K562 (cell line): ENCODE data around the gene ABLIM1.

ENCODE experiments used
- CHD1 ChIP-seq: fragments of 200-600 bp; sonication (generic); IDR thresholded peaks from one replicate; pipeline ENCODE4 v1.6.1; 2012; ENCODE audit warnings: mild to moderate bottlenecking, moderate library complexity, low read length, inconsistent platforms
- EP300 ChIP-seq: IDR thresholded peaks from 2 replicates; pipeline ENCODE4 v1.6.1; 2012; ENCODE audit warnings: low read length, improper control_type of control experiment
- ERF ChIP-seq: fragments of 450-650 bp; formaldehyde crosslinking; IDR thresholded peaks from 2 replicates; pipeline ENCODE4 v1.4.0; 2020; ENCODE audit warnings: mild to moderate bottlenecking, mixed read lengths
- JUND ChIP-seq, 2 experiments: IDR thresholded peaks; 2 replicates in 1 of 2; 3 replicates in 1 of 2; pipeline ENCODE4 v1.6.1; 2011; ENCODE audit warnings: borderline replicate concordance in 2 of 2, low read depth in 2 of 2, low read length in 2 of 2, improper control_type of control experiment in 1 of 2, missing biosample characterization in 1 of 2, missing genetic modification characterization in 1 of 2, missing genetic modification reagents in 1 of 2
- THAP7 ChIP-seq: fragments of 250-450 bp; sonication (Bioruptor Pico); IDR thresholded peaks from 2 replicates; pipeline ENCODE4 v1.5.0; 2021
- ZBTB8A ChIP-seq: fragments of 450-650 bp; IDR thresholded peaks from 2 replicates; pipeline ENCODE4 v1.6.1; 2018; ENCODE audit warnings: mild to moderate bottlenecking, moderate library complexity; ENCODE audit not compliant: partially characterized antibody
- TF ChIP-seq, protein P1 (sequence below), 3 experiments: IDR thresholded peaks in 2 of 3; conservative IDR thresholded peaks in 1 of 3; 2 replicates each; pipeline ENCODE4 v1.5.1; 2011 to 2012; ENCODE audit warnings: low read length in 3 of 3, mild to moderate bottlenecking in 3 of 3, control low read depth in 2 of 3, improper control_type of control experiment in 1 of 3, inconsistent platforms in 1 of 3, low read depth in 1 of 3, mixed read lengths in 1 of 3, moderate library complexity in 1 of 3; ENCODE audit not compliant: insufficient read depth in 2 of 3

DNA sequence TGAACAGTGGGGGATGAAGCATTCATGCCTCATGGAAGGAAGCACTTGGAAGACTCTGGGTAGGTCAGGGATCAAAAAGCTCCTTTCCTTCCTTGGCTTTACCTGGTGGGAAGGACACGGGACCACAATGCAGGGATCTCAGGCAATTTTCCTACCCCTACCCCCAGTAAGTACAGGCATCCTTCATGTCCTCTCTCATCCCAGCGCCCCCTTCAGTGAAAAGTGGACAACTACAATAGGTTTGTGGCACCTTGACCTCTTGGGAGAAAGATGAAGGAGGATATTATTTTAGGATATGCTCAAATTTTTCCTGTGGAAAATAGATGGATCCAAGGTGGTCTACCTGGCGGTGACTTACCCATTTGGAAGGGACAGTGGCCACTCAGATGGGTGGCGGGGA, 270.3 kb downstream of the ABLIM1 start:
- TF ChIP-seq JUND (IDR thresholded peaks at IDR 0.05; ENCODE audit: borderline replicate concordance, low read depth, low read length) (no peak), JUND (tag; IDR thresholded peaks at IDR 0.05; ENCODE audit: borderline replicate concordance, low read depth, low read length) (no peak), ERF (CRISPR knock-in tag) (no peak), CHD1 (no peak), EP300 (no peak), THAP7 (CRISPR knock-in tag) (no peak), ZBTB8A (no peak)
- TF ChIP-seq, protein P1, sequence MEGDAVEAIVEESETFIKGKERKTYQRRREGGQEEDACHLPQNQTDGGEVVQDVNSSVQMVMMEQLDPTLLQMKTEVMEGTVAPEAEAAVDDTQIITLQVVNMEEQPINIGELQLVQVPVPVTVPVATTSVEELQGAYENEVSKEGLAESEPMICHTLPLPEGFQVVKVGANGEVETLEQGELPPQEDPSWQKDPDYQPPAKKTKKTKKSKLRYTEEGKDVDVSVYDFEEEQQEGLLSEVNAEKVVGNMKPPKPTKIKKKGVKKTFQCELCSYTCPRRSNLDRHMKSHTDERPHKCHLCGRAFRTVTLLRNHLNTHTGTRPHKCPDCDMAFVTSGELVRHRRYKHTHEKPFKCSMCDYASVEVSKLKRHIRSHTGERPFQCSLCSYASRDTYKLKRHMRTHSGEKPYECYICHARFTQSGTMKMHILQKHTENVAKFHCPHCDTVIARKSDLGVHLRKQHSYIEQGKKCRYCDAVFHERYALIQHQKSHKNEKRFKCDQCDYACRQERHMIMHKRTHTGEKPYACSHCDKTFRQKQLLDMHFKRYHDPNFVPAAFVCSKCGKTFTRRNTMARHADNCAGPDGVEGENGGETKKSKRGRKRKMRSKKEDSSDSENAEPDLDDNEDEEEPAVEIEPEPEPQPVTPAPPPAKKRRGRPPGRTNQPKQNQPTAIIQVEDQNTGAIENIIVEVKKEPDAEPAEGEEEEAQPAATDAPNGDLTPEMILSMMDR (IDR thresholded peaks at IDR 0.05 in 2 of 3, conservative IDR thresholded peaks at IDR 0.05 in 1 of 3; ENCODE audit: insufficient read depth in 2 of 3, low read depth in 1 of 3, low read length in 3 of 3) = no peak
